Left forelimb (tissue), 1 donor: Measurements from ENCODE around the gene FAM193B.
A peak's percentile ranks its signal among the peaks of the same experiment; 100 is the strongest.
"Not testable (repeated sequence)": the region's sequence is repeated elsewhere in the genome, so short reads cannot be mapped to it uniquely, and the experiment has no call there.

Source experiments
- DNase-seq: peaks from one replicate; pipeline ENCODE4 v3.0.0-alpha.2; 2018; ENCODE audit warnings: low spot score

Gene FAM193B

DNA sequence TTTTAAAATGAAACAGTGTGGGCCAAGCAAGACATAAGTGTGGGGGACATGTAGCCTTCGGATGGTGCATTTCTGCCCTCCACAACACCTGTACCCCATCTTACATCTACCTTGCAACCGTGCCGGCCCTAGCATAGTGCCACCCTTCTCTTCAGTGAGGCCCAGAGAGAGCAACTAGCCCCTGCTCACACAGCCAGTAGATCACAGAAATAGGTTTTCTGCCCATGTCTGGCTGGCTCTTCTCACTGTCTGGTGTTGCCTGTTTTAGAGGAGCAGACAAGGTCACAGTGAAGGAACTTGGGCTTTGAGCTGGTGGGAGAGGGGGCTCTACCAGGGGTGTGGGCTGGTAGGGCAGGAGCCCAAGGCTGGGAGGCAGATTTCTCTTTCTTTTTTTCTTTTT is 68.1 kb downstream of the FAM193B start:
- no peak for DNase-seq

DNA sequence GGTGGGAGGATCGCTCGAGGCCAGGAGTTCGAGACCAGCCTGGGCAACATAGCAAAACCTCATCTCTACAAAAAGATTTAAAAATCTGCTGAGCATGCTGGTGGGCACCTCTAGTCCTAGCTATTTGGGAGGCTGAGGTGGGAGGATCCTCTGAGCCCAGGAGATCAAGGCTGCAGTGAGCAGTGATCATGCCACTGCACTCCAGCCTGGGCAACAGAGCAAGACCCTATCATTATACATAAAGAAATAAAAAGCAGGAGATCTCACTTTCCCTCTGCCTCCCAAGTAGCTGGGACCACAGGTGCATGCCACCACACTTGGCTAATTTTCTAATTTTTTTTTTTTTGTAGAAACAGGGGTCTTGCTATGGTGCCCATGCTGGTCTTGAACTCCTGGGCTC is 68.6 kb downstream of the FAM193B start:
- DNase-seq, result not testable (repeated sequence)

GRCh38 chr5:177484902-177485549 is 69.3 kb downstream of the FAM193B start:
- DNase-seq, result no peak

DNA sequence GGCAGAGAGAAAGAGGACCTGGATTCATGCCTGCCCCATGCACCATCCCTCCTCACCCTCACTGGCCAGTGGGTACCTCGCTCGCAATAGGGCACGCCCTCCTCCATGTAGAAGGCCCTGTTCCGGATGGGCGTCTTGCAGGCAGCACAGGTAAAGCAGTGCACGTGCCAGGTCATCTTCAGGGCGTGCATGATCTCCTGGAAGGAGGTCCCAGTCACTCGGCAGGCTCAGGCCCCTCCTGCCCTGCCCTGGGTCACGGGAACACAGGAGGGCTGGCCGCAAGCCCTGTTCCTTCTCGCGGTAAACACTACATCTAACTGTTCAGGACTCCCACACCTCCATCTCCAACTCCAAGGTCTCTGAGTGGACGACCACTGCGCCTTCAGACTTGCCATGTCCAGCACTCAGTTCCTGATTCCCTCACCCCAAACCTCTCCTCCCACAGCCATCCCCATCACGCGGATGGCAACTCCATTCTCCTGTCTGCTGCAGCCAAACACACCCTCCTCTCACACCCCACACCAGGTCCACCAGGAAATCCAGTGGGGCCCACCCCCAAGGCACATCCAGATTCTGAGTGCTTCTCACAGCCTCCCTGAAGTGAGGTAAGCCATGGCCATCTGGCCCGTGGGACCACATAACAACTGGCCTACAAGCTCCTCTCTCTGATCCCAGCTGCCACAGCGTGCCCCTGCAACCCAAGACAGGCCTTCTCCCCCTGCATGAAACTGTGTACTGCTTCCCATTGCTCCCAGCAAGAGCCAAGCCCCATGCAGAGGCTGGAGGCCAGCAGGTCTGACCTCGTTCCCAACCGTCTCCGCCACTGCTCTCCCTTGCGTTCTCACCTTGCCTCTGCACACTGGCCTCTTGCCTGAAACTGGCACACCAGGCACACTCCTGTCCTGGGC is 70.1 kb downstream of the FAM193B start:
- no peak for DNase-seq

DNA sequence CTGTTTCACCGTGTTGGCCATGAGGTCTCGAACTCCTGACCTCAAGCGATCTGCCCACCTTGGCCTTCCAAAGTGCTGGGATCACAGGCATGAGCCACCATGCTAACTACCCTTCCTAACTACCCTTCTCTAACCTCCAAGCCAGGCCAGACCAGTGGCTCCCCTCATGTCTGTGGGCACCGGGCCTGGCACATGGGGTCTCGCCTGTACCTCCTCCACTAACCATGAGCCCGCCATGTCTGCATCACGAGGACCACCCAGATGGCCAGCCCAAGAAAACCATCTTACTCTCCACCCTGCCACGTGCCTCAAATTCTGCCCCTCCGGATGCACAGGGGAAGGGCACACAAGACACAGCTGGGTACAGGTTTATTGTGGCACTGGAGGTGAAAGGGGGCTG is 71.3 kb downstream of the FAM193B start:
- no peak for DNase-seq

GRCh38 chr5:177482359-177482795 is 72.0 kb downstream of the FAM193B start:
- DNase-seq, result no peak

- no peak for DNase-seq
Measured at GRCh38 chr5:177479774-177480173, 74.6 kb downstream of the FAM193B start.

DNA sequence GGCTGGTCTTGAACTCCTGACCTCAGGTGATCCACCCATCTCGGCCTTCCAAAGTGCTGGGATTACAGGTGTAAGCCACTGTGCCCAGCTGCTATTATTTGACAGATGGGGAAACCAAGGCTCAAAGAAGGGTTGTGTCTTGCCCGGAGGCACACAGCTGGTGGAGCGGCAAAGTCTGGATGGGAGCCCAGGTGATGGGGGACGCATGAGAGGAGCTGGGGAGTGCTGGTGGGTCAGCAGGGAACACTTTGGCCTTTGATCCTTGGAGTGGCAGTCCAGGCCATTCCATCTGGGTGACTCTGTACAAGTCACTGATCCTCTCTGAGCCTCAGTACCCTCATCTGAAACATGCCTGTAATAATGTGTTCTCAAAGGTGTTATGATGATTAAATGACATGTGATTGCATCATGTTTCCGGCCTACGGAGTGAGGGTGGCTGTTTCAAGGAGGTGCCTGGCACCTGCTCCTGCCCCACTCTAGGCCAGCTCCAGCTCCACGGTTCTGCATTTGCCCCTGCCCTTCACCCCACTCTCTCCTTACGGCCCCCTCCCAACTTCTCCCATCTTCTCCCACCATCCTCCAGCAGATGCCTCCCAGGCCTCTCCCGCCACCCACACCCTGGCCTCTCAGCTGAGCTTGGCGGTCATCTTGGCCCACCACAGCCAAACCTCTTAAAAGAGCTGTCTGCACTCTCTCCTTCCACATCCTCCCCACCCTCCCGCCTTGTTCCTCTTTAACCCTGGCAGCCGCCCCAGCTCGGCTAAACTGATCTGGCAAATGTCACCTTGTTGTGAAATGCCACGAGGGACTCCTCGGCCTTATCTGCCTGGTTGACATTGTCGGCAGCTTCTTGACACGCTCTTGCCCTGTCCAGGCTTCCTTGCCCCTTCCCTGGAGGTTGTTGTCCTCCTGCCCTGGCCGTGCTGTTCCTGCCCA is 75.4 kb downstream of the FAM193B start:
- no peak for DNase-seq

DNA sequence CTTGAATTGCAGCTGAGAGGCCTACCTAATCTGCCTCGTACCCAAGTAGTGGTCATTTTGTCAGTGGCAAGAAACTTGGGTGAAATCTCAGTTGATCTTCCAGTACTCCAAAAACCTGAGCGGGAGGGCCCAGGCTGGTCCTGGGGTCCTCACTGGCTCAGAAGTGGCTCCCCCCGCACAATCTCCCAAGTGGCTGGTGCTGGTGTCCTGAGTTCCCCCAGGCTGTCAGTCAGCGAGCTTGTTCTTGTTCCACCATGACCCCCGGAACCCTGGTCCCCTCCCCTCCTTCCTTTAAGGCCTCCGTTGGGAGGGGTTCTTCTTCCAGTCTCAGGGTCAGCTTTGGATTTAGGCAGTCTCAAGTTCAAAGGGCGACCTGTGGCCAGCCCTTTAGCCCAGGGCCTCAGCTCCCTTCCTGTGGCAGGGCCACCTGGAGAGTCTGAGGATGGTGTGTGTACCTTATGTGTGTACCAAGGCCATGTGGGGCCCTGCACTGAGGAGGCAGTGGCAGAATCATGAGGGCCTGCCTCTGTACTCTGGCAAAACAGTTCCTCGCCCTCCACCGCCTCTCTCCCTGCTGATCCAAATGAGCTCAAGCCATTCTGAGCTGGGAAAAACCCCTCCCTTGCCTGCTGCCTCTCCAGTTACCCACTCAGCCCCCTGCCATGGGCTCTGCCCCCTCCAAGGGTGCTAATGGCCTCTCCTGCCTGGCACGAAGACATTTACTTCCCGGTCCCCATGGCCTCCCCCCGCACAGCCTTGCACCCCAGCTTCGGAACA is 76.5 kb downstream of the FAM193B start:
- DNase-seq, result no peak

- DNase-seq, result no peak
Measured at GRCh38 chr5:177476531-177477233, 77.7 kb downstream of the FAM193B start.

DNA sequence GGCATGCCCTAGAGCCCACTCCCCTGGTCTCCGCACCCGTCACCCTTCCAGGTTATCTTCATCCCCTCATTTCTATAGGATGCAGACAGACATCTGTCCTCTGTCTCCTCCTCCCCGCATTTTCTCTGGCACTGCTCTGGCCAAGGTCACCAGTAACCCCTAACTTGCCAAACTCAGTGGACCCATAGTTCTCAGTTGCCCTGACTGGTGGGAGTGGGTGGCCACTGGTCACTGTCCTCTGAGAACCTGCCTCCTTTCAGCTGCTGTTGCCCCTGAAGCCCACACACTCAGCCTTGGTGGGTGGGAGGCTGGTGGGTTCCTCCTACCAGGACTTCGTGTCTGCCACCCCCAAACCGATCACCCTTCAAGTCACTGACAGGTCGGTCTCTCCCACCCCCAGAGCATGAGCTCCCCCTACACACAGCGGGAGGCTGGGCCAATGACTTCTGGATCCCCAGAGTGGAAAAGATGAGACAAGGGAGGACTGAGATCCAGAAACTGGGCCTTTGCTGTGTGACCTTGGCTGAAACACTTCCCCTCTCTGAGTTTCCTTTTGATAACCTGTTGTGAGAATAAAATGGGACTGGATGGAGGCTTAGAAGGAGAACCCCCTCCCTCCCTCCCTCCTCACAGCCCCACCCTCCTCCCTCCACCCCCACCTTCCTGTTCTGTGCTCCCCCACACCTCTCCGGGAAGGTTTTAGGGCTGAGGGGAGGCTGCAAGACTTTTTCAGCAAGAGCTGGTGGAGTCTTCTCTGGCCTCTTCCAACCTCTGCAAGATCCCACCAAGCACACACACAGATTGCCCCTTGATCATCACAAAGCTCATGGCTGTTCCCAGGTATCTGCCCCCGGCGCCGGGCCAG is 78.6 kb downstream of the FAM193B start:
- DNase-seq, result no peak

DNA sequence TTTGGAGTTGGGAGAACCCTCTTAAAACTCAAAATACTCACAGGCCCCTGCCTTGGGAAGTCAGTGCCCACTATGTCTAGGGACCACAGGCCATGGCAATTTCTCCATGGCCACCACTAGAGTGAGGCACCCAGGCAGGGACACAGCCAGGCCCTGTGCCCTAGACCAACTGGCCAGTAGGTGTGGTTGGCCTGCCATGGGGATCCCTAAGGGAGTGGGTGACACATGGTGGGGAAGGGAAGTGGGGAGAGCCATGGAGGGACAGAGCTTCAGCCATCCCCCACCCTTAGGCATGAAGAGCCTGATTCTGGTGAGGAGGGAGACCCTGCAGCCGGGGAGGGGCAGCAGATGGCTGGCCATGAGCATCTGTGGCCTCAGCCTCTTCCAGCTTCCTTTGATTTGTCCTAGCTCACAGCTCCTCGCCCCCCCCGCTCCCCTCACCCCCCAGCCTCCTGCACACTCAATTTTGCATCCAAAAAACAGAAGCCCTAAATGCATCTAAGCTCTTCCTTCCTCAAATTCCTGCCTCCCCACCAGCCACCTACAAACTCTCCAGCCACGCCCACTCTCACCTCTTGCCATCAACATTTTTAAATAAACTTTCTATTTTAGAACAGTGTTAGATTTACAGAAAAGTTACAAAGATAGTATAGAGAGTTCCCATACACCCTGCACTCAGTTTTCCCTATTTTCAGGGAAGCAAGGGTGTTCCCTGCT is 79.4 kb downstream of the FAM193B start:
- no peak for DNase-seq

- DNase-seq, result no peak
Measured at GRCh38 chr5:177474002-177474476, 80.3 kb downstream of the FAM193B start.

GRCh38 chr5:177473443-177474001 is 80.8 kb downstream of the FAM193B start, which contains the start of gene DBN1:
TSS of gene DBN1 (minus strand) at chr5:177473634. CDS start at chr5:177473521, 113 bp downstream.
- peak; percentile 82 for DNase-seq

GRCh38 chr5:177472460-177473442 is 81.6 kb downstream of the FAM193B start:
- DNase-seq, result peak; percentile 82

DNA sequence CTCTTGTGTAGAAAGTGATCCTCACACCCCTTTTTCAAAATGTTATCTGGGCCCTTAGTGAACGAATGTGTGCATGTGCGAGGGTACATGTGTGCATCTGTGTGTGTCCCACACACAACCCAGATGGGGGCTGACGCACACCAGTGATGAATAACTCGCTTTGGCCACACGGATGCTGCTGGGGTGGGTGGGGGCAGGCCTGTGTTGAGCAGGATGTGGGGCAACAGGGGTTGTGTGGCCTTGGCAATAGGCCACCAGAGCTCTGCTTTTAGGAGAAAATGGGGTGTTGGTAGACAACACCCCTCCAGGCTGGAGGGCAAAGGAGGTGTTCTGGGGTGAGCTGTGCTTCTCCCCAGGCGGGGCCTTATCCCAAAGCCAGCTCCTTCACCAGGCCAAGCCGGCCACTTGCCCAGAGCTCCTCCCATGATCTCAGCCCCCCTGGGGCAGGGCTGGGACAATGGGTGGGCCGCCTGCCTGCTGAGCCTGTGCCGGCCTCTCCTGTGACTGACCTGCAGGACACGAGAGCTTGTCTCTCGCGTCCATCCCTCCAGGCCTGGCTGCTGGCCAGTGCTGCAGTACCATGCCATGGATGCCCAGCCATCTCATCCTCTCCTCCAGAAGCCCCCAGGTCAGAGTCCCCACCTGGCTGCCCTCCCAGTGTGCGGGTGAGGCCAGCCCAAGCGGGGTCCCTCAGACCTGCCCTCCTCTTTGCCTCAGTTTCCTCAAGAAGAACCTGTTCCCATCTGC is 82.6 kb downstream of the FAM193B start:
- DNase-seq, result no peak
